ENCODE data around the gene HS2ST1. TPM values are rescaled to one million over a fixed set of nuclear protein-coding genes. Genes with fewer than 3 reads are reported as not detected.

Gene HS2ST1
- total RNA-seq, 1 experiment from 2014 or later: 30.1 TPM

DNA sequence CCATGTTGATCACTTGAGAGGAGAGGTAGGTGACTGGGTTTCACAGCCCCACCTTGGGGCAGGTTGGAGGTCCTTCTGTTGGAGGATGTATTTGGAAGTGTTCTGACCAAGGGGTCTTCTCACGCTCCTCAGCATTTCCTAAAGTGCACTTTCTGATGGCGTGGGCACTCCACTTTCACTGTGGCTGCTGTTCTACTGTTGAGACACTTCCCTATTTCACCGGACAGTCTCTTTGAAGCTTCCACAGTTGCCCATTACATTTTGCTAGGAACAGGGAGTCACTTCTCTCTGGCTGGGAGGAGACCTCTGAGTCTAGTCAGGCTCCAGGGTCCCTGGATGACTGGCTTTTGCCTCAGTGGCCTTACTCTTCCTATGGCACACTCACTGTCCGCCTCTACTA, 234.2 kb downstream of the HS2ST1 start:
- RAD21 ChIA-PET (ENCODE audit: low non-redundant PET in 1 of 2, low total read pairs in 2 of 2, uncharacterized antibody in 2 of 2, unreplicated experiment in 2 of 2): no interaction called here
- Histone ChIP-seq H3K9ac (ENCODE audit: low read length) (no peak overlapping the region), H4K20me1 (ENCODE audit: insufficient read depth) (no peaks in the 10 kb centered on the region), H2AFZ (ENCODE audit: low read depth, low read length, poor library complexity, severe bottlenecking) (no peak overlapping the region), H3K27ac (ENCODE audit: low read depth, low read length) (no peak overlapping the region), H3K4me3 (replicated peaks in 1 of 2; ENCODE audit: low read depth in 1 of 2, low read length in 2 of 2) (no peak overlapping the region), H3K4me2 (ENCODE audit: low read length) (no peak overlapping the region), H3K4me1 (ENCODE audit: control insufficient read depth in 1 of 2, insufficient read depth in 2 of 2, low read length in 2 of 2) (no peaks in the 10 kb centered on the region), H3K9me3 (ENCODE audit: control insufficient read depth in 1 of 2, insufficient read depth in 1 of 2, low read depth in 1 of 2, low read length in 2 of 2) (no peaks in the 10 kb centered on the region), H3K9me2 (ENCODE audit: insufficient read depth) (no peaks in the 10 kb centered on the region), H3K27me3 (ENCODE audit: insufficient read depth, low read length) (0 out of 2 replicates have a peak, but pooled peaks cover 3% of the 10 kb centered on the region), H3K79me2 (ENCODE audit: insufficient read depth, low read length) (no peaks in the 10 kb centered on the region), H3K36me3 (ENCODE audit: control insufficient read depth in 1 of 2, insufficient read depth in 2 of 2, low read length in 2 of 2) (no peaks in the 10 kb centered on the region)
- DNase-seq (ENCODE audit: low read depth, low spot score) (no peak), ATAC-seq (no peak)
- no peak for TF ChIP-seq SIN3A (IDR thresholded peaks at IDR 0.05; ENCODE audit: low read depth)
- no peak for TF ChIP-seq FOSL1 (IDR thresholded peaks at IDR 0.05; ENCODE audit: low read depth)
- TF ChIP-seq CBX3 (IDR thresholded peaks at IDR 0.05; ENCODE audit: low read depth): no peak
- no peak for TF ChIP-seq TCF7L2 (IDR thresholded peaks at IDR 0.05; ENCODE audit: borderline replicate concordance, extremely low read depth, insufficient read depth, insufficient read length)
- TF ChIP-seq, protein P1, sequence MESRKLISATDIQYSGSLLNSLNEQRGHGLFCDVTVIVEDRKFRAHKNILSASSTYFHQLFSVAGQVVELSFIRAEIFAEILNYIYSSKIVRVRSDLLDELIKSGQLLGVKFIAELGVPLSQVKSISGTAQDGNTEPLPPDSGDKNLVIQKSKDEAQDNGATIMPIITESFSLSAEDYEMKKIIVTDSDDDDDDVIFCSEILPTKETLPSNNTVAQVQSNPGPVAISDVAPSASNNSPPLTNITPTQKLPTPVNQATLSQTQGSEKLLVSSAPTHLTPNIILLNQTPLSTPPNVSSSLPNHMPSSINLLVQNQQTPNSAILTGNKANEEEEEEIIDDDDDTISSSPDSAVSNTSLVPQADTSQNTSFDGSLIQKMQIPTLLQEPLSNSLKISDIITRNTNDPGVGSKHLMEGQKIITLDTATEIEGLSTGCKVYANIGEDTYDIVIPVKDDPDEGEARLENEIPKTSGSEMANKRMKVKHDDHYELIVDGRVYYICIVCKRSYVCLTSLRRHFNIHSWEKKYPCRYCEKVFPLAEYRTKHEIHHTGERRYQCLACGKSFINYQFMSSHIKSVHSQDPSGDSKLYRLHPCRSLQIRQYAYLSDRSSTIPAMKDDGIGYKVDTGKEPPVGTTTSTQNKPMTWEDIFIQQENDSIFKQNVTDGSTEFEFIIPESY (IDR thresholded peaks at IDR 0.05; ENCODE audit: extremely low read depth, insufficient replicate concordance, low read length): no peak
- TF ChIP-seq ELF1 (IDR thresholded peaks at IDR 0.05; ENCODE audit: borderline replicate concordance, low read depth): no peak
- TF ChIP-seq, protein P2, sequence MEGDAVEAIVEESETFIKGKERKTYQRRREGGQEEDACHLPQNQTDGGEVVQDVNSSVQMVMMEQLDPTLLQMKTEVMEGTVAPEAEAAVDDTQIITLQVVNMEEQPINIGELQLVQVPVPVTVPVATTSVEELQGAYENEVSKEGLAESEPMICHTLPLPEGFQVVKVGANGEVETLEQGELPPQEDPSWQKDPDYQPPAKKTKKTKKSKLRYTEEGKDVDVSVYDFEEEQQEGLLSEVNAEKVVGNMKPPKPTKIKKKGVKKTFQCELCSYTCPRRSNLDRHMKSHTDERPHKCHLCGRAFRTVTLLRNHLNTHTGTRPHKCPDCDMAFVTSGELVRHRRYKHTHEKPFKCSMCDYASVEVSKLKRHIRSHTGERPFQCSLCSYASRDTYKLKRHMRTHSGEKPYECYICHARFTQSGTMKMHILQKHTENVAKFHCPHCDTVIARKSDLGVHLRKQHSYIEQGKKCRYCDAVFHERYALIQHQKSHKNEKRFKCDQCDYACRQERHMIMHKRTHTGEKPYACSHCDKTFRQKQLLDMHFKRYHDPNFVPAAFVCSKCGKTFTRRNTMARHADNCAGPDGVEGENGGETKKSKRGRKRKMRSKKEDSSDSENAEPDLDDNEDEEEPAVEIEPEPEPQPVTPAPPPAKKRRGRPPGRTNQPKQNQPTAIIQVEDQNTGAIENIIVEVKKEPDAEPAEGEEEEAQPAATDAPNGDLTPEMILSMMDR (IDR thresholded peaks at IDR 0.05 in 2 of 3, conservative IDR thresholded peaks at IDR 0.05 in 1 of 3; ENCODE audit: borderline replicate concordance in 1 of 3, insufficient read depth in 1 of 3, low read depth in 2 of 3, low read length in 2 of 3): no peak
- no peak for TF ChIP-seq POLR2A (IDR thresholded peaks at IDR 0.05; ENCODE audit: borderline replicate concordance, extremely low read depth, insufficient read depth, insufficient read length)
- no peak for TF ChIP-seq ZNF274 (IDR thresholded peaks at IDR 0.05; ENCODE audit: low read depth, low read length)
- TF ChIP-seq RAD21 (IDR thresholded peaks at IDR 0.05; ENCODE audit: low read depth): no peak
- TF ChIP-seq, protein P3, sequence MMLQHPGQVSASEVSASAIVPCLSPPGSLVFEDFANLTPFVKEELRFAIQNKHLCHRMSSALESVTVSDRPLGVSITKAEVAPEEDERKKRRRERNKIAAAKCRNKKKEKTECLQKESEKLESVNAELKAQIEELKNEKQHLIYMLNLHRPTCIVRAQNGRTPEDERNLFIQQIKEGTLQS (IDR thresholded peaks at IDR 0.05): no peak
- no peak for TF ChIP-seq SP1 (IDR thresholded peaks at IDR 0.05; ENCODE audit: low read depth)
- TF ChIP-seq CEBPB (IDR thresholded peaks at IDR 0.05; ENCODE audit: low read depth): no peak
- TF ChIP-seq, protein P4, sequence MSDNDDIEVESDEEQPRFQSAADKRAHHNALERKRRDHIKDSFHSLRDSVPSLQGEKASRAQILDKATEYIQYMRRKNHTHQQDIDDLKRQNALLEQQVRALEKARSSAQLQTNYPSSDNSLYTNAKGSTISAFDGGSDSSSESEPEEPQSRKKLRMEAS (IDR thresholded peaks at IDR 0.05): no peak
- TF ChIP-seq EZH2phosphoT487 (IDR thresholded peaks at IDR 0.05; ENCODE audit: borderline replicate concordance): no peak
- TF ChIP-seq SRF (IDR thresholded peaks at IDR 0.05; ENCODE audit: low read depth): no peak
- no TSS peak for BruUV-seq (replicated peaks)
- intact Hi-C loops (cut with micrococcal nuclease): no loop called here
- POLR2A ChIA-PET: no interaction called here
- CTCF ChIA-PET: no interaction called here

Data from HCT116 (cell line).